C4-2B (cell line): ENCODE data around the gene RABGGTA.

ENCODE experiments used
- H3K27ac ChIP-seq: fragments of 450-650 bp; 2 replicates; pipeline ENCODE4 v1.5.1; 2017
- ZFX ChIP-seq: fragments of 450-650 bp; IDR thresholded peaks from 2 replicates; pipeline ENCODE4 v1.6.1; 2017
- TF ChIP-seq, protein P1 (sequence below): fragments of 450-650 bp; conservative IDR thresholded peaks from 2 replicates; pipeline ENCODE4 v1.5.1; 2017; ENCODE audit warnings: mild to moderate bottlenecking

RABGGTA gene

DNA sequence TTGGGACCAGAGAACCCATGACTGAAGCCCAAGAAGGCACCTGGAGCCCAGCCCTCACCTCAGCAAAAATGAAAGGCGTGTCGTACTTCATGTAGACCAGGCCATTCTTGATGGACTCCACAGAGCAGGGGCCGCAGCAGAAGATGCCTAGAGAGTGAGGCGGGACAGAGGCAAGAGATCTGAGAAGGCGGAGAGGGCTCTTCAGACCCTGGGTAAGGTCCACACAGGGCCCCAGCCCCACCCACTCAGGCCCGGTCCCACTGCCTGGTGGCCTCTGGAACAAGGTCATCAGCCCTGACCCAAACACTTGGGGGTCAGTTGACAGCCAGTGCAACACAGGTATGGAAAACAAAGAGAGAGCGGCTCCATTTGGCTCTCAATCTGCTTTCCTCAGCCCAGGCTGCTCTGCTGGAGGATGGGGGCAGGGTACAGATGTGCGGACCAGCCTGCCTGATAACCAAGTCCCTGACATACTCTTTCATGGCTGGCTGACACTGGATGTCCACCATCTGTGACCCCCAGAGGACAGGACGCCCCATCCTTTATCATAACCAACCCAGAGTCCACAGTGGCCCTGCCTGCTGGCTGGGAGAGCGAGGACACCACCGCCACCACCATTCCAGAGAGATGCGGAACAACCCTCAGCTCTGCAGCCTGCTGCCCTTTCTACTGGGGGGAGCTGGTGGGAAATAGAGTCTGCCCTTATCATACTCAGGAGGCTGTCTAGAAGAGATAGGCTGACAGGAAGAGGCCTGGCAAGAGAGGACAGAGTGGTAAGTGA lies 15.3 kb downstream of the RABGGTA start:
- TF ChIP-seq, protein P1, sequence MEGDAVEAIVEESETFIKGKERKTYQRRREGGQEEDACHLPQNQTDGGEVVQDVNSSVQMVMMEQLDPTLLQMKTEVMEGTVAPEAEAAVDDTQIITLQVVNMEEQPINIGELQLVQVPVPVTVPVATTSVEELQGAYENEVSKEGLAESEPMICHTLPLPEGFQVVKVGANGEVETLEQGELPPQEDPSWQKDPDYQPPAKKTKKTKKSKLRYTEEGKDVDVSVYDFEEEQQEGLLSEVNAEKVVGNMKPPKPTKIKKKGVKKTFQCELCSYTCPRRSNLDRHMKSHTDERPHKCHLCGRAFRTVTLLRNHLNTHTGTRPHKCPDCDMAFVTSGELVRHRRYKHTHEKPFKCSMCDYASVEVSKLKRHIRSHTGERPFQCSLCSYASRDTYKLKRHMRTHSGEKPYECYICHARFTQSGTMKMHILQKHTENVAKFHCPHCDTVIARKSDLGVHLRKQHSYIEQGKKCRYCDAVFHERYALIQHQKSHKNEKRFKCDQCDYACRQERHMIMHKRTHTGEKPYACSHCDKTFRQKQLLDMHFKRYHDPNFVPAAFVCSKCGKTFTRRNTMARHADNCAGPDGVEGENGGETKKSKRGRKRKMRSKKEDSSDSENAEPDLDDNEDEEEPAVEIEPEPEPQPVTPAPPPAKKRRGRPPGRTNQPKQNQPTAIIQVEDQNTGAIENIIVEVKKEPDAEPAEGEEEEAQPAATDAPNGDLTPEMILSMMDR: no peak
- TF ChIP-seq ZFX: no peak
- H3K27ac ChIP-seq: no peak overlapping the region

DNA sequence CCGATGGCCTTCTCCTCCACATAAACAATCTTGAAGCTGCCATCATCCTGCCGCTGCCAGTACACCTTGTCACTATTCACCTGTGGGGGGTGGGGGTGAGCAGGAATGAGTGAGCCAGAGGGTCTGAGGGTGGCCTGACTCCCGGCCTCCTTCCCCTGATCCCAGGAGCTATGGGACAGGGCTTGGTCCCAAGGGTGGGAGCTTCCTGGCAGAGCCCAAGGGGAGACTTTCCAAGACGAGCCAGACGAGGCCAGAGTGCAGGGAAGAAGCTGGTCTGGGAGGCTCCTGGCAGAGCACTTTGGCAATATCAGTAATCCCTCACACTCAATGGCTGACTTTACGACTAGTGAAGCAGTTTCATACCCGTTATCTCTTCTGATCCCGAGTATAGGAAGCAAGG lies 16.0 kb downstream of the RABGGTA start:
- TF ChIP-seq, protein P1: no peak
- no peak for TF ChIP-seq ZFX
- no peak overlapping the region for H3K27ac ChIP-seq

DNA sequence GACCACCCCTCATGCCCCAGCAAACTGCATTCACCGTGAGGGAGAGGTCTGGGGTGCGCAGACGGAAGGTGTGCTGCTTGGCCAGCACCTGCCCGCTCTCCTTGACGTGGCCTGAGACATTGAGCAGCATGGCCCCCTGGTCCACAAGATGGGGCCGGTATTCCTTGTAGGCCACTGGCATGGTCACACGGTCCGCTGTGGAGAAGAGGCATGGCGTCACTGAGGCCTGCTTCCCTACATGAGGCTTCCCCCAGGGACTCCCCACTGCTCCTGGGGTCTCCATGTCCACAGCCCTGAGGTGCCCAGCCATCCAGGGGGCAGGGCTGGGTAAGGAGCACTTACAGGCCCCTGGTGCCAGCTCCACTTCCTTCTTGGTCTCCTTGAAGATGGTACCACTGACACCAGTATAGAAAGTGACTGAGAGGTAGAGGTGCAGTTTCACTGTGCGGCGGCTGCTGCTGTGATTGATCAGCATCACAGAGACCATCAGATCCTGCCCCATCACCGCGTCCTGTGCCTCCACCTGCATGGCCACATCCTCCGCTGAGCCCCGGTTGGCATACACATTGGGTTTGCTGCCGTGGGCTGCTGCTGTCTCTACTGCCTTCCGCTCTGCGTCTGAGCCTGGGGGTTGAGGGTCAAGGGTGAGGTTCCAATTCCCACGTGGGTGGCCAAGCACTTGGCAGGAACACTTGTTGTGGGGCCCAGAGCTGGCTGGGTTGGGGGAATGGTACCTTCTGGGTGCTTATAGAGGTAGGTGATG lies 16.6 kb downstream of the RABGGTA start:
- TF ChIP-seq ZFX: no peak
- TF ChIP-seq, protein P1: no peak
- H3K27ac ChIP-seq: no peak overlapping the region

- TF ChIP-seq, protein P1: no peak
- no peak for TF ChIP-seq ZFX
- H3K27ac ChIP-seq: no peak overlapping the region
Measured at GRCh38 chr14:24253936-24254335, 17.5 kb downstream of the RABGGTA start.

DNA sequence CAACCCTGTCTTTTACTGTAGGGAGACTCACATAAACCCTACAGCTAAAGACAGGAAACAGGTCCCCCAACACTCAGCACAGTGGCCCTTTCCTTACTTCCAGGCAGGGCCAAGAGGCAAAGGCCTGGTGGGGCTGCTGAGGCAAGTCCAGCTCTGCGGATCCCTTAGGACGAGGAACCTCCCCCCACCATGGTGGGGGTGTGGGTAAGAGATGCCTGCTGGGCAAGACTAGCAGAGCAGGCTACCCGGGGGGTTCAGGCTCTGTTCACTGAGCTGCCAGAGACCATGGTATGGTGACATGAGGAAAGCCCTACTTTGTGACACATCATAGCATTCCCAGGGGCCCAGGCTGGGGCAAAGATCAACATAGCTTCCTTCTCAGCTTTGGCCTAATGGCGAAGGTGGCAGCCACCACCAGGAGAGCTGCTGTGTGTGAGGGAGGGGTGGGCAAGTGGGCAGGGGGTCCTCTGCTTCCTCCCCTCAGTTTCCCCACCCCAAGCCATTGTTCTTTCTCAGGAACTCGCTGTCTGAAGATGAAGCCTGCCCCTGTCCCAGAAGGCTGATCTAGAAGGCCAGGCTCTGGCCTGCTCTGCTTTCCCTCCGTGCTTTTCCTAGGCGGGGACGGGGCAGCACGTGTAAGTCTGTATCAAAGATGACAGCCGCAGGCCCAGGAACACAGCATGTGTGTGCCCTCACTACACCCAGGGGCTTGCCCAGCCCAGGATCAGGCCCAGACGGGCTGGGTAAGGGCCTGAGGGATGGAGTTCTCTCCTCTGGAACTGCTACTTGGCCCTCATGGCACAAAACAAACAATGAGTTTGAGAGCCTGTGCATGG lies 18.9 kb downstream of the RABGGTA start:
- TF ChIP-seq, protein P1: no peak
- TF ChIP-seq ZFX: no peak
- no peak overlapping the region for H3K27ac ChIP-seq

- TF ChIP-seq, protein P1: no peak
- TF ChIP-seq ZFX: no peak
- H3K27ac ChIP-seq: no peak overlapping the region
Measured at GRCh38 chr14:24251880-24252288, 19.5 kb downstream of the RABGGTA start.
